ENCODE data around the gene GRAP. TPM values are rescaled to one million over a fixed set of nuclear protein-coding genes. Genes with fewer than 3 reads are reported as not detected.
A peak's percentile ranks its signal among the peaks of the same experiment; 100 is the strongest.

GRAP gene
- total and polyA plus RNA-seq, 9 of the 15 experiments (the other 6 are each of a cell fraction or from before 2014, with no cell fraction given): 0.07 to 0.41 (median 0.19) TPM; not detected in 5

GRCh38 chr17:19003543-19004420 is 43.0 kb downstream of the GRAP start:
- no TSS peak for BruUV-seq (replicated peaks)
- H3K79me2 ChIP-seq (ENCODE audit: control insufficient read depth, insufficient read depth, low read length): peaks cover 13% of the 10 kb centered on the region; the same call in 2 of the 3 replicates
- peaks cover 23 to 48% of the 10 kb centered on the region in 2 experiments for H3K4me1 ChIP-seq (replicated peaks in 1 of 2; ENCODE audit: control insufficient read depth in 2 of 2, insufficient read depth in 2 of 2, low read length in 2 of 2)
- FAIRE-seq (no peak), ATAC-seq (peak; percentile 68), DNase-seq (ENCODE audit: extremely low read depth in 1 of 4, low spot score in 3 of 4) (peak; percentile 29 to 79 (median 70))
- intact Hi-C loops (cut with micrococcal nuclease): no loop called here
- peak overlapping the region; percentile 78 to 93 for H3K9ac ChIP-seq (ENCODE audit: insufficient read depth in 1 of 2, low read depth in 2 of 2, low read length in 2 of 2)
- H2AFZ ChIP-seq (ENCODE audit: low read depth, low read length): peak overlapping the region; percentile 70
- H3K27ac ChIP-seq (ENCODE audit: extremely low read depth, low read depth, low read length): peak overlapping the region; percentile 81
- peaks cover 20% of the 10 kb centered on the region for H4K20me1 ChIP-seq (replicated peaks; ENCODE audit: control insufficient read depth, insufficient read depth, low read length)
- CTCF ChIA-PET (ENCODE audit: low intra/inter-chr PET ratio): no interaction called here
- peak overlapping the region; percentile 84 for H3K4me2 ChIP-seq (ENCODE audit: insufficient read depth, low read length)
- WGBS (ENCODE audit: insufficient coverage, low coverage, missing lambda C conversion rate): 63% methylated on average over 15 of the region's 73 CpGs
- peak overlapping the region; percentile 65 for H3K4me3 ChIP-seq
- H3K36me3 ChIP-seq (ENCODE audit: control insufficient read depth, insufficient read depth, low read length): peaks cover 29% of the 10 kb centered on the region; the same call in 2 of the 3 replicates
- H3K9me1 ChIP-seq (ENCODE audit: control insufficient read depth, insufficient read depth, low read length): no peaks in the 10 kb centered on the region
- H3K27me3 ChIP-seq (ENCODE audit: control insufficient read depth in 2 of 2, insufficient read depth in 2 of 2, low read length in 2 of 2): no peaks in the 10 kb centered on the region
- POLR2A ChIA-PET: interaction anchor here (0.6 to 1.1 kb wide), 4 partner anchors 12 to 865 kb away, joined by 3 to 4 read pairs (median 3); no protein-coding TSS in a partner anchor
- no peaks in the 10 kb centered on the region for H3K9me3 ChIP-seq (replicated peaks; ENCODE audit: control insufficient read depth, insufficient read depth, low read depth, low read length)
- in situ Hi-C loops (cut with MboI): no loop called here
- TF ChIP-seq ZNF76 (CRISPR knock-in tag; IDR thresholded peaks at IDR 0.05; ENCODE audit: borderline replicate concordance) (no peak), BCL6 (CRISPR knock-in tag; IDR thresholded peaks at IDR 0.05) (no peak), GABPB1 (CRISPR knock-in tag; IDR thresholded peaks at IDR 0.05) (no peak), NFE2 (IDR thresholded peaks at IDR 0.05; ENCODE audit: low read depth) (no peak), POLR2AphosphoS5 (IDR thresholded peaks at IDR 0.05; ENCODE audit: control insufficient read depth, insufficient read depth, low read depth, low read length) (no peak), ZNF592 (IDR thresholded peaks at IDR 0.05) (no peak), DPF2 (IDR thresholded peaks at IDR 0.05) (no peak), NR4A1 (CRISPR knock-in tag; IDR thresholded peaks at IDR 0.05) (no peak), NR4A1 (tag; IDR thresholded peaks at IDR 0.05) (no peak), ILF3 (IDR thresholded peaks at IDR 0.05; ENCODE audit: borderline replicate concordance) (no peak), THAP7 (CRISPR knock-in tag; IDR thresholded peaks at IDR 0.05) (no peak), NFIX (CRISPR knock-in tag; IDR thresholded peaks at IDR 0.05; ENCODE audit: low read depth) (no peak)
- TF ChIP-seq, protein P1, sequence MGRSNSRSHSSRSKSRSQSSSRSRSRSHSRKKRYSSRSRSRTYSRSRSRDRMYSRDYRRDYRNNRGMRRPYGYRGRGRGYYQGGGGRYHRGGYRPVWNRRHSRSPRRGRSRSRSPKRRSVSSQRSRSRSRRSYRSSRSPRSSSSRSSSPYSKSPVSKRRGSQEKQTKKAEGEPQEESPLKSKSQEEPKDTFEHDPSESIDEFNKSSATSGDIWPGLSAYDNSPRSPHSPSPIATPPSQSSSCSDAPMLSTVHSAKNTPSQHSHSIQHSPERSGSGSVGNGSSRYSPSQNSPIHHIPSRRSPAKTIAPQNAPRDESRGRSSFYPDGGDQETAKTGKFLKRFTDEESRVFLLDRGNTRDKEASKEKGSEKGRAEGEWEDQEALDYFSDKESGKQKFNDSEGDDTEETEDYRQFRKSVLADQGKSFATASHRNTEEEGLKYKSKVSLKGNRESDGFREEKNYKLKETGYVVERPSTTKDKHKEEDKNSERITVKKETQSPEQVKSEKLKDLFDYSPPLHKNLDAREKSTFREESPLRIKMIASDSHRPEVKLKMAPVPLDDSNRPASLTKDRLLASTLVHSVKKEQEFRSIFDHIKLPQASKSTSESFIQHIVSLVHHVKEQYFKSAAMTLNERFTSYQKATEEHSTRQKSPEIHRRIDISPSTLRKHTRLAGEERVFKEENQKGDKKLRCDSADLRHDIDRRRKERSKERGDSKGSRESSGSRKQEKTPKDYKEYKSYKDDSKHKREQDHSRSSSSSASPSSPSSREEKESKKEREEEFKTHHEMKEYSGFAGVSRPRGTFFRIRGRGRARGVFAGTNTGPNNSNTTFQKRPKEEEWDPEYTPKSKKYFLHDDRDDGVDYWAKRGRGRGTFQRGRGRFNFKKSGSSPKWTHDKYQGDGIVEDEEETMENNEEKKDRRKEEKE (IDR thresholded peaks at IDR 0.05; ENCODE audit: borderline replicate concordance in 1 of 2, control insufficient read depth in 1 of 2, low read depth in 2 of 2, low read length in 1 of 2): no peak

All from K562 (cell line).